PFSK-1 (cell line): ENCODE data around the gene SEC23IP.

Source experiments
- REST ChIP-seq, 2 experiments: IDR thresholded peaks; 2 replicates each; pipeline versions ENCODE4 v1.6.1 to v1.8.0; 2011 to 2012; ENCODE audit warnings: low read depth in 2 of 2, low read length in 2 of 2, control low read depth in 1 of 2, inconsistent platforms in 1 of 2, mild to moderate bottlenecking in 1 of 2, moderate library complexity in 1 of 2; ENCODE audit not compliant: insufficient read depth in 1 of 2
- TAF1 ChIP-seq: IDR thresholded peaks from 2 replicates; pipeline ENCODE4 v1.6.1; 2012; ENCODE audit warnings: low read length, control low read depth, borderline replicate concordance; ENCODE audit not compliant: insufficient read depth

DNA sequence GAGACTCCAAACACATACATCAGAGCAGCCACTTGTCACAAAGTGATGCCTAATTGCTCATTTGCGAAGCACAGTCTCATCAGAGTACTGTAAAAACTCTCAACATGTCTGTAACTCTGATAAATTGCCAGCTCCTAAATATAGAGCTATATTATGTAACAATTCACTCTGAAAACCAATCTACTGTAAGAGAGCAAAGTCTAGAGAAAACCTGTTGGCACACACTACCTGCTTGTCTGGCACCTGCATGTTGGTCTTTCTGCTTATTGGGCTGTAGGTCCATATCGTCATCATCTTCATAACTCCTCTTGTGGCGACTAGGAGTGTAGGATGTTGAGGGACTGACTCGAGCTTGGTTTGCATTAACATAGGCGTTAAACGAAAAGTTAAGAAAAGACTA lies 39.7 kb upstream of the SEC23IP start:
- TF ChIP-seq REST (IDR thresholded peaks at IDR 0.05; ENCODE audit: insufficient read depth in 1 of 2, low read depth in 2 of 2, low read length in 2 of 2) (no peak), TAF1 (no peak)
